ENCODE measurements around the gene DNAJC1.
"Not testable (repeated sequence)": the region's sequence is repeated elsewhere in the genome, so short reads cannot be mapped to it uniquely, and the experiment has no call there.

The DNAJC1 gene

DNA sequence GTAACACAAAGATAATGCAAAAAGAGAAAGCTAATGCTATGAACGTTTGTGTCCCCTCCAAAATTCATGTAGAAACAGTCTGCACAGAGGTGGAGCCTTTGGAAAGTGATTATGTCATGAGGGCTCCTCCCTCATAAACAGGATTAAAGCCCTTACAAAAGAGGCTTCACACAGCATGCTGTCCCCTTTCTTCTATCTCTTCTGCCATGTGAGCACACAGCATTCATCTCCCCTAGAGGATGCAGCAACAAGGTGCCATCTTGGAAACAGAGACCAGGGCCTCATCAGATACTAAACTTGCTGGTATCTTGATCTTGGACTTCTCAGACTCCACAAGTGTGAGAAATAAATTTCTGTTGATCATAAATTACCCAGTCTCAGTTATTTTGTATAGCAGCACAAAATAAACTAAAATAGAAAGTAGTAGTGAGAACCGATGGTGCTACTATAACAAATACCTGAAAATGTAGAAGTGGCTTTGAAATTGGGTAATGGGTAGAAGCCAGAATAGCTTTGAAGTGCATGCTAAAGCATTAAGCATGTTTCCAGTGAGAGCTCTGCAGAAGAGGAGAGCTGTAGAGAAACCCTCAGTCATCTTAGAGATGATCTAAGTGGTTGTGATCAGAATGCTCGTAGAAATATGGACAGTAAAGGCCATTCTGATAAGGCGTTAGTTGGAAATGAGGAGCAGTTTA lies 108.7 kb downstream of the DNAJC1 start:
- no peak for DNase-seq

DNA sequence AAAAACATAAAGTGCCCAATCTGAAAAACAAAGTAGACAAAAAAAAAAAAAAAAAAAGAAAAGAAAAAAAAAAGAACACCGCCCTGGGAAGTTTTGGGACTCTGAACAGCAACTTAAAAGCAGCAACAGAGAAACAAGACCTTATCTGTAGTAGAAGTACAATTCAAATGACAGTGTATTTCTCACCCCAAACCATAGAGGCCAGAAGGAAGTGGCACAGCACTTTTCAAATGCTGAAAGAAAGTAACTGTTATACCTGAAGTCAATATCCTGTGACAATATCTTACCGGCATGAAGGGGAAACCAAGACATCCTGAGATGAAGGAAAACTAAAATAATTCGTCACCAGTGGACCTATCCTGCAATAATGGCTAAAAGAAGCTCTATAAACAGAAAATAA lies 112.1 kb downstream of the DNAJC1 start:
- DNase-seq = no peak

DNA sequence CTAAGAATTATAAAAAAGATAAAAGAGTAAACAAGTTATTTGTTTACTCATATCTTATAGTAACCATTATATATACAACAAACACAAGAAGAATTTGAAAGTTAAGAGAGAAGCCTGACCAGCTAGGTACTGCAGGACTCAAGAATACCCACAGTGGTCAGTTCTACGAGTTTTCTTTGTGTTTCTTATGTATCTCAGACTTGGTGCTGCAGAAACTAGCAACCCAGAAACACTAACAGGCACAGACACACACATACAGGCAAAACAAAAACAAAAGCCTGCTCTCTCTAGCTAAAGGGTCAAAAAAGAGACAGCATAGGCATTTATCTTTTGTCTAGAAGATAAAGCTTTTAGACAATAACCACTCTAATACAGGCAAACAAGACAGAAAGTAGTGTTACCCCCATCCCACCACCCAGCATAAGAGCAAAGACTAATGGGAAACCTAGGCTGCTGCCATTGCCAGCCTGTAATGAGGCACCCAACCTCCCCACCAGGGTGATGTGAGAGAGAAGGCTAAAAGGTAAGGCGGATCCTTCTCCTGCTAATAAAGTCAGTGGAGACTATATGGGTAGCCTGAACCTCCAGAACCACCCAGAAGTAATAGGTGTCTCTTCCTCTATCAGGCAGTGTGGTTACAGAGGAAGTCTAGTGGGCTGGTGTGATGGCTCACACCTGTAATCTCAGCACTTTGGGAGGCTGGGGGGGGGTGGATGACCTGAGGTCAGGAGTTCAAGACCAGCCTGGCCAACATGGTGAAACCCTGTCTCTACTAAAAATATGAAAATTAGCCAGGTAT lies 113.9 kb downstream of the DNAJC1 start:
- DNase-seq = no peak

DNA sequence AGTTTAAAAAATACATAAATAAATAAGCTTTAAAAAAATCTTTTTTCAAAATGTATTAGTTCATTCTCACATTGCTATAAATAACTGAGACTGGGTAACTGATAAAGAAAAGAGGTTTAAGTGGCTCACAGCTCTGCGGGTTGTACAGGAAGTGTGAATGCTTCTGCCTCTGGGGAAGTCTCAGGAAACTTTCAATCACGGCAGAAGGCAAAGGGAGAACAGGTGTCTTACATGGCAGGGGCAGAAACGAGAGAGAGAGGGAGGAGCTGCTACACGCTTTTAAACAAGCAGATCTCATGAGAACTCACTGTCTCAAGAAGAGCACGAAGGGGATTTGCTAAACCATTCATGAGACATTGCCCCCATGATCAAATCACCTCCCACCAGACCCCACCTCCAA lies 114.6 kb downstream of the DNAJC1 start:
- DNase-seq = no peak

DNA sequence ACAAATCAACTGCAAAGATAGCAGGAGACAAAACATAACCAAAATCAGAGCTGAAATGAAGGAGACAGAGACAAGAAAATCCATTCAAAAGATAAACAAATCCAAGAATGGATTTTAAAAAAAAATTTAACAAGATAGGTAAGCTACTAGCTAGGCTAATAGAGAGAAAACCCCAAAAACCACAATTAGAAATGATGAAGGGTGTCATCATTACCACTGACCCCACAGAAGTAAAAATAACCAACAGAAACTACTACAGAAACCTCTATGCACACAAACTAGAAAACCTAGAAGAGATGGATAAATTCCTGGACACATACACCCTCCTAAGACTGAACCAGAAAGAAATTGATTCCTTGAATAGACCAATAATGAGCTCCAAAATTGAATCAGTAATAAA lies 117.6 kb downstream of the DNAJC1 start:
- DNase-seq = no peak

GRCh38 chr10:21873198-21873597 lies 130.3 kb downstream of the DNAJC1 start:
- no peak for DNase-seq

DNA sequence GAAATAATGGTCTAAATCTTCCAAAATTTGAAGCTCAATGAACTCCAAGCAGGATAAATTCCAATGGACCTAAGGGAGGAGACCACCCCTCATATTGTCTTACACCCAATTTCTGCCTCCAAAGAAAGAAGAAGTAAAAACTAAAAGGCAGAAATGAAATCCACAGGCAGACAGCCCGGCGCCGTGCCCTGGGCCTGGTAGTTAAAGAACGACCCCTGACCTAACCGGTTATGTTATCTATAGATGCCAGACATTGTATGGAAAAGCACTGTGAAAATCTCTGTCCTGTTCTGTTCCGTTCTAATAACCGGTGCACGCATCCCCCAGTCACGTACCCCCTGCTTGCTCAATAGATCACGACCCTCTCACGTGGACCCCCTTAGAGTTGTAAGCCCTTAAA lies 130.8 kb downstream of the DNAJC1 start:
- not testable (repeated sequence) for DNase-seq

DNA sequence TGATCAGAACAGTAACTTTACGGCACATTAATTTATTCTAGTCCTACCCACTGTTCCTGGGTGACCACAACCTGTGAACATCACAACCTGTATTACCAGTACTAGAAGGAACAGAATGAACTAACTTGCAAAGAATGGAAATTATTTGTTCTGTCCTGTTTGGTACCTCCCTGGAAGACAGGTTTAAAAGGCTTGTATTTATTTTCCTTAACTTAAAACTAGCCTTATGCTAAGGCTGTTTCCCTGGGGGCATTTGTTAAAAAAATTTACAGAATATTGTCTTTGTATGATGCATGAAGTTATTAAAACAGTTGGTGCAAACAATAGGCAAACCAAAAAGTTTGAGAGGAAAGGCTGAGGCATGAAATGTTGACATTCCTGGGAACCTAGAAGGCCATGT lies 132.7 kb downstream of the DNAJC1 start:
- DNase-seq = no peak

DNA sequence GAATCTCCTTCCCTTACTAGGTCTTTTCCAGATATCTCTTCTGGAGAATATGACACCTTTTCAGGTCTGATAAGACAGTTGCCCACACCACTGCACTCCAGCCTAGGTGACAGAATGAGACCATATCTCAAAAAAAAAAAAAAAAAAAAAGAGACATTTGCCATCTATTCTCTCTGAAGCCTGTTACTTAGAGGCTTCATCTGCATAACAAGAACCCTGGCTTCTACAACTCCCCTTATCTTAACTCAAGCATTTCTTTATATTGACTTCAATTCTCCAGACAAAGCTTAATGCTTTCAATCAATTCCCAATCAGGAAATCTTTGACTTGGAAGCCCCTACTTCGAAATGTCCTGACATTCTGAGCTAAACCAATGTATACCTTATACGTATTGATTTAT lies 134.4 kb downstream of the DNAJC1 start:
- not testable (repeated sequence) for DNase-seq

DNA sequence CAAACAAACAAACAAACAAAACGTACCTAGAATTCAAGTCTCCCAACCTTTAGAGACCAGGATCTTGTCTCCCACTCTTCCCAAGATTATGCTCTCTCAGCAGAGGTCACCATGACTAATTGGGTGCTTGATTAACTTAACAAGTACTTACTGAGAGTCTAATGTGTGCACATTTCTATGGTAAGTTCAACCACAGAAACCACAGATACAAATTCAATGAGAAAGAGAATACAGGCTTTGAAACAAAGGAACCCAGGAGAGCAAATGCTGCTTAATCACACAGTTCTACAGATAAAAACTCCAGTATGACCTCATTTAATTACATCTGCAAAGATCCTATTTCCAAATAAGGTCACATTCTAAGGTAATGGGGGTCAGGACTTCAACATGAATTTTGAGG lies 142.8 kb downstream of the DNAJC1 start:
- no peak for DNase-seq

- DNase-seq = no peak
These were observed 145.1 kb downstream of the DNAJC1 start for GRCh38 chr10:21858455-21858854.

- DNase-seq = no peak
These were observed 153.9 kb downstream of the DNAJC1 start for GRCh38 chr10:21849607-21850006.

DNA sequence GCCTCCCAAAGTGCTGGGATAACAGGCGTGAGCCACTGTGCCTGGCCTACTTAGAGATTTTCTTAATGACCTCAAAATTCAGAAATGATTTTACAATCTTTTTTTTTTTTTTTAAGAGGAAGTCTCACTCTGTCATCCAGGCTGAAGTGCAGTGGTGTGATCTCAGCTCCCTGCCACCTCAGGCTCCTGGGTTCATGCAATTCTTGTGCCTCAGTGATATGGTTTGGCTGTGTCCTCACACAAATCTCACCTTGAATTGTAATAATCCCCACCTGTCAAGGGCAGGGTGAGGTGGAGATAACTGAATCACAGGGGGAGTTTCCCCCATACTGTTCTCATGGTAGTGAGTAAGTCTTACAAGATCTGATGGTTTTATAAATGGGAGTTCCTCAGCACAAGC lies 159.9 kb downstream of the DNAJC1 start:
- DNase-seq = no peak

- not testable (repeated sequence) for DNase-seq
These were observed 162.3 kb downstream of the DNAJC1 start for GRCh38 chr10:21841273-21841672.

DNA sequence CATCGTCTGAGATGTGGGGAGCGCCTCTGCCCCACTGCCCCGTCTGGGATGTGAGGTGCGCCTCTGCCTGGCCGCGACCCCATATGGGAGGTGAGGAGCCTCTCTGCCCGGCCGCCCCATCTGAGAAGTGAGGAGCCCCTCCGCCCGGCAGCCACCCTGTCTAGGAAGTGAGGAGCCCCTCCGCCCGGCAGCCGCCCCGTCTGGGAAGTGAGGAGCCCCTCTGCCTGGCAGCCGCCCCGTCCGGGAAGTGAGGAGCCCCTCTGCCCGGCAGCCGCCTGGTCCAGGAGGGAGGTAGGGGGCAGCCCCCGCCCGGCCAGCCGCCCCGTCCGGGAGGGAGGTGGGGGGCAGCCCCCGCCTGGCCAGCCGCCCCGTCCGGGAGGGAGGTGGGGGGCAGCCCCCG lies 166.0 kb downstream of the DNAJC1 start:
- not testable (repeated sequence) for DNase-seq

- DNase-seq = not testable (repeated sequence)
These were observed 169.0 kb downstream of the DNAJC1 start for GRCh38 chr10:21834574-21834973.

- DNase-seq = no peak
These were observed 170.8 kb downstream of the DNAJC1 start for GRCh38 chr10:21832821-21833130.

- no peak for DNase-seq
These were observed 171.3 kb downstream of the DNAJC1 start for GRCh38 chr10:21831986-21832820.

DNA sequence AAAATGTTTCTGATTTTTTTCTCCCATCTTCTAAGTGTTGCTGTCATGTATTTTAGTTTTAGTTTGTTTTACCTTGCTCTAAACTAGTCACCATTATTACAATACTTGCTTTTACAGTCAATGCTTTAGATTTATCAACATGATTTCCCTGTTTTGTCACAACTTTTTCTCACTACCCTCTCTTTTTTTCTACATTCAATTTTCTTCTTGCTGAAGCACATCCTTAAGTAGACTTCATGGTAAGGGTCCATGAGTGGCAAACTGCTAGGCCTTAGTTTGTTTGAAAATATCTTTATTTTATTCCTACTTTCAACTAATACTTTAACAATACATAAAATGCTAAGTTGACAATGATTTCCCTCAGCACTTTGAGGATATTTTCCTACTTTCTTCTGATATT lies 173.5 kb downstream of the DNAJC1 start:
- DNase-seq = no peak

DNA sequence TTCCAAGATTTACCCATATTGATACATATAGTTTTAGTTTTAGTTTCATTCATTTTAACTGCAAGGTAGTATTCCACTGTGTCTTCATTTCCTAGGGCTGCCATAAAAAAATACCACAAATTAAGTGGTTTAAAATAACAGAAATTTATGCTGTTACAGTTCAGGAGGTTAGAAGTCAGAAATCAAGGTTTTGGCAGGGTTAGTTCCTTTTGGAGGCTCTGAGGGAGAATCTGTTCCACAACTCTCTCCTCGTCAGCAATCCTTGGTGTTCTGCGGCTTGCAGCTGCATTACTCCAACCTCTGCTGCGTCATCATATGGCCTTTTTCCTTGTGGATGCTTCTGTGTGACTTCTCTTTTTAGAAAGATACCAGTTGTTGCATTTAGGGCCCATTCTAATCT lies 176.2 kb downstream of the DNAJC1 start:
- no peak for DNase-seq

DNA sequence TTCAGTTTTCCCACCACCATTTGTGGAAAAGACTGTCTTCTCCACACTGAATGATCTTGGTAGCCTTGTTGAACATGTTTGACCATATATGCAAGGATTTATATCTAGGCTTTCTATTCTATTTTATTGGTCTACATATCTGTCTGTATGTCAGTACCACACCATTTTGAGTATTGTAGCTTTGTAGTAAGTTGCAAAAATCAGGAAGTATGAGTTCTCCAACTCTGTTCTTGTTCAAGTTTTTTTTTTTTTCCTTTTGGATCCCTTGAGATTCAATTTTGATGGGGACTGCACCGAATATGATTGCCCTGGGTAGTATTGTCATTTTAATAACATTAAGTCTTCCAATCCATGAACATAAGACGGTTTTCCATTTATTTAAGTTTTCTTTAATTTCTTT lies 176.8 kb downstream of the DNAJC1 start:
- no peak for DNase-seq

GRCh38 chr10:21825345-21825744 lies 178.2 kb downstream of the DNAJC1 start:
- DNase-seq = no peak

- DNase-seq = no peak
These were observed 179.1 kb downstream of the DNAJC1 start for GRCh38 chr10:21824409-21824808.

DNA sequence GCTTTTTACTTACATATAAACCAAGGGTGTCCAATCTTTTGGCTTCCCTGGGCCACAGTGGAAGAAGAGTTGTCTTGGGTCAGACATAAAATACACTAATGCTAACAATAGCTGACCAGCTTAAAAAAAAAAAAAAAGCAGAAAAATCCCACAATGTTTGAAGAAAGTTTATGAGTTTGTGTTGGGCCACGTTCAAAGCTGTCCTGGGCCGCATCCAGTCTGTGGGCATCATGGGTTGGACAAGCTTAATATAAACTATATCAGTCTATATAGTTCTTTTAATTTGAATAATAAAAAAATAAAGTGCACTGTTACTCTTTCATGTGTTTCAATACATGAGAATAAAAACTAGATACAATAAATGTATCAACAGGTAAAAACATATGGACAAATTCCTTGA lies 179.9 kb downstream of the DNAJC1 start:
- no peak for DNase-seq

All from activated CD4-positive, CD25-positive, alpha-beta regulatory T cell (primary cell).